CD14-positive monocyte (primary cell): ENCODE measurements around the gene SOST. TPM values are rescaled to one million over a fixed set of nuclear protein-coding genes. Genes with fewer than 3 reads are reported as not detected.

Experiments
- DNase-seq, 3 donors: peaks; one replicate each; pipeline ENCODE4 v3.0.0-alpha.2; 2011 to 2022
- H2AFZ ChIP-seq: 2 replicates; pipeline ENCODE4 v1.6.0; 2012; ENCODE audit warnings: mild to moderate bottlenecking, low read depth, low read length, inconsistent platforms; ENCODE audit not compliant: insufficient read depth, poor library complexity, severe bottlenecking
- H3K27ac ChIP-seq, 2 donors: 1 replicate in 1 of 2; 2 replicates in 1 of 2; pipeline ENCODE4 v1.5.1; 2012 to 2013; ENCODE audit warnings: low read length in 2 of 2, control low read depth in 1 of 2, inconsistent platforms in 1 of 2, low read depth in 1 of 2, mild to moderate bottlenecking in 1 of 2
- H3K27me3 ChIP-seq, 2 donors: one replicate each; pipeline versions ENCODE4 v1.6.0 to v1.6.1; 2011 to 2013; ENCODE audit warnings: low read length in 2 of 2; ENCODE audit not compliant: control insufficient read depth in 2 of 2, insufficient read depth in 2 of 2
- H3K36me3 ChIP-seq, 2 donors: replicated peaks in 1 of 2; 1 replicate in 1 of 2; 2 replicates in 1 of 2; pipeline versions ENCODE4 v1.5.1 to v1.6.1; 2012 to 2013; ENCODE audit warnings: low read length in 2 of 2, control low read depth in 1 of 2, inconsistent platforms in 1 of 2, mild to moderate bottlenecking in 1 of 2; ENCODE audit not compliant: insufficient read depth in 2 of 2, control insufficient read depth in 1 of 2
- H3K4me1 ChIP-seq, 2 donors: 1 replicate in 1 of 2; 2 replicates in 1 of 2; pipeline versions ENCODE4 v1.5.1 to v1.6.1; 2012 to 2013; ENCODE audit warnings: low read length in 2 of 2, control low read depth in 1 of 2, inconsistent platforms in 1 of 2, mild to moderate bottlenecking in 1 of 2, moderate library complexity in 1 of 2; ENCODE audit not compliant: insufficient read depth in 2 of 2, control insufficient read depth in 1 of 2
- H3K4me2 ChIP-seq: replicated peaks from 2 replicates; pipeline ENCODE3; 2012; ENCODE audit warnings: low read length, moderate library complexity, mild to moderate bottlenecking; ENCODE audit not compliant: poor library complexity, severe bottlenecking; ENCODE audit errors: extremely low read depth
- H3K4me3 ChIP-seq, 3 experiments: fragments of 200-600 bp in 1 of 3; sonication (generic) in 1 of 3; replicated peaks in 1 of 3; 1 replicate in 2 of 3; 2 replicates in 1 of 3; pipeline ENCODE4 v1.5.1; 2011 to 2013; ENCODE audit warnings: low read length in 3 of 3, mild to moderate bottlenecking in 3 of 3, control low read depth in 2 of 3, low read depth in 2 of 3, inconsistent platforms in 1 of 3, moderate library complexity in 1 of 3
- H3K79me2 ChIP-seq: 2 replicates; pipeline ENCODE4 v1.6.0; 2012; ENCODE audit warnings: mild to moderate bottlenecking, control low read depth, inconsistent platforms, low read length, moderate library complexity; ENCODE audit not compliant: insufficient read depth
- H3K9ac ChIP-seq: 2 replicates; pipeline ENCODE4 v1.6.0; 2017; ENCODE audit warnings: low read length, mild to moderate bottlenecking; ENCODE audit not compliant: insufficient read depth, poor library complexity, severe bottlenecking
- H3K9me3 ChIP-seq, 2 donors: replicated peaks in 1 of 2; 1 replicate in 1 of 2; 2 replicates in 1 of 2; pipeline versions ENCODE4 v1.5.1 to v1.6.1; 2012 to 2013; ENCODE audit warnings: low read length in 2 of 2, control low read depth in 1 of 2; ENCODE audit not compliant: control insufficient read depth in 1 of 2, insufficient read depth in 1 of 2
- H4K20me1 ChIP-seq: 2 replicates; pipeline ENCODE4 v1.6.0; 2012; ENCODE audit warnings: mild to moderate bottlenecking, low read length, control low read depth, moderate library complexity; ENCODE audit not compliant: insufficient read depth
- H3K27ac Mint-ChIP-seq, 7 donors: one replicate each; pipeline ENCODE4 v1.8.0; 2020; ENCODE audit warnings: mild to moderate bottlenecking in 7 of 7, mixed read lengths in 7 of 7, moderate library complexity in 6 of 7, inconsistent platforms in 2 of 7
- H3K27me3 Mint-ChIP-seq, 3 donors: one replicate each; pipeline ENCODE4 v1.8.0; 2021 to 2022; ENCODE audit warnings: low read depth in 3 of 3, mild to moderate bottlenecking in 3 of 3, mixed read lengths in 3 of 3, moderate library complexity in 3 of 3, inconsistent platforms in 1 of 3
- H3K36me3 Mint-ChIP-seq, 2 donors: one replicate each; pipeline ENCODE4 v1.8.0; 2020; ENCODE audit warnings: mixed read lengths in 2 of 2, inconsistent platforms in 1 of 2, mild to moderate bottlenecking in 1 of 2
- H3K4me1 Mint-ChIP-seq: one replicate; pipeline ENCODE4 v1.8.0; 2020; ENCODE audit warnings: mild to moderate bottlenecking, mixed read lengths
- H3K4me3 Mint-ChIP-seq, 2 donors: one replicate each; pipeline ENCODE4 v1.8.0; 2020; ENCODE audit warnings: mild to moderate bottlenecking in 2 of 2, mixed read lengths in 2 of 2, moderate library complexity in 1 of 2
- H3K9me3 Mint-ChIP-seq, 7 donors: one replicate each; pipeline ENCODE4 v1.8.0; 2020 to 2022; ENCODE audit warnings: mixed read lengths in 7 of 7, mild to moderate bottlenecking in 6 of 7, moderate library complexity in 6 of 7, inconsistent platforms in 2 of 7
- CTCF ChIP-seq: fragments of 200-600 bp; IDR thresholded peaks from one replicate; pipeline ENCODE4 v1.8.0; 2022; ENCODE audit warnings: antibody characterized with exemption, mild to moderate bottlenecking
- WGBS: methylation state at CpG from one replicate; pipeline ENCODE4 v1.1.5; 2013; ENCODE audit warnings: missing lambda C conversion rate; ENCODE audit not compliant: insufficient coverage; 5-methylcytosine and 5-hydroxymethylcytosine counted together
- intact Hi-C, 2 donors: fragments of 100-400 bp; cut with micrococcal nuclease; formaldehyde crosslinking; loops; one replicate each; pipeline versions ENCODE4 v1.15.0 to v1.15.1; 2023
- polyA plus RNA-seq, 3 donors: library from polyadenylated mRNA; depleted of rRNA in 1 of 3; unstranded in 2 of 3; stranded (reverse) in 1 of 3; fragments of 300-500 nt in 2 of 3; fragments of >200 nt in 1 of 3; fragmentation: Illumina TruSeq in 2 of 3; gene quantifications; 1 replicate in 2 of 3; 2 replicates in 1 of 3; pipeline ENCODE4 v1.2.3, GENCODE V29; 2012 to 2021

SOST gene
- polyA plus RNA-seq, 3 donors: not detected

DNA sequence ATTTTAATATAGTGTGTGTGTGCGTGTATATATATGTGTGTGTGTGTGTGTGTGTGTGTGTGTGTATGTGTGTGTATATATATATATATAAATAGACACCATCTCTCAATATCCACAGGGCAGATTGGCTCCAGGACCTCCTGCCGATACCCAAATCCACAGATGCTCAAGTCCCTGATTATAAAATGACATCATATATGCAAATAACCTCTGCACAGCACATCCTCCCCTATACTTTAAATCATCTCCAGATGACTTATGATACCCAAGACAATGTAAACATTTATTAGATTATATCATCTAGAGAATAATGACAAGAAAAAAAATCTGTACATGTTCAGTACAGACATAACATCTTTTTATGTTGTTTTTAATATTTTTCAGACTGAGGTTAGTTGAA is 12.4 kb upstream of the SOST start:
- Histone ChIP-seq H3K79me2 (peaks cover 34% of the 10 kb centered on the region), H3K4me3 (no peak overlapping the region), H2AFZ (no peak overlapping the region), H3K4me2 (no peak overlapping the region), H3K27me3 (no peaks in the 10 kb centered on the region), H3K4me1 (peaks cover 83 to 84% of the 10 kb centered on the region in 2 donors), H4K20me1 (peaks cover 15% of the 10 kb centered on the region), H3K9me3 (no peaks in the 10 kb centered on the region), H3K36me3 (peaks cover 31 to 51% of the 10 kb centered on the region in 2 donors), H3K9ac (no peak overlapping the region), H3K27ac (no peak overlapping the region)
- Mint-ChIP-seq H3K9me3 (peaks cover 0 to 2% (median 0%) of the 10 kb centered on the region in 7 donors), H3K4me3 (no peak overlapping the region), H3K27me3 (peaks cover 0 to 4% (median 2%) of the 10 kb centered on the region in 3 donors), H3K4me1 (peaks cover 92% of the 10 kb centered on the region), H3K27ac (no peak overlapping the region), H3K36me3 (peaks cover 55 to 77% of the 10 kb centered on the region in 2 donors)
- WGBS: no CpG with 5 or more reads among the region's 2 CpGs
- no peak for TF ChIP-seq CTCF
- intact Hi-C loops: no loop called here
- no peak for DNase-seq

DNA sequence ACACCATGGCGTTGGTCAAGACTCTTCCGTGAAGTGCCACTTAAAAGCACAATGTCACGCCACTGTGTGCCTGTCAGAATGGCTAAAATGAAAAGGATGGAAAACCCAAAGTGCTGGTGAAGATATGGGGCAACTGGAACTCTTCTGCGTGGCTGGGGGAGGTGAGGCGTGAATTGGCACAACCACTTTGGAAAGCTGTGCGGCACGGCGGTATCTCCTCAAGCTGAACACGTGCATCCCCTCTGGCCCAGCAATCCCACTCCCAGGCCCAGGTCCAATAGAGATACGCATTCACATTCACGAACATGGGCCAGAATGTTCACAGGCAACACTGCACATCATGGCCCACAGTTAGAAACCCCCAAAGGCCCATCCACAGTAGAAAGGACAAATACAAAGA is 11.3 kb upstream of the SOST start:
- no peak for DNase-seq
- 92% methylated on average over 9 of the region's 11 CpGs for WGBS
- no peaks in the 10 kb centered on the region for H3K27me3 ChIP-seq
- Mint-ChIP-seq H3K4me1 (peaks cover 89% of the 10 kb centered on the region), H3K27me3 (peaks cover 0 to 2% (median 0%) of the 10 kb centered on the region in 3 donors), H3K4me3 (no peak overlapping the region), H3K36me3 (peaks cover 52 to 68% of the 10 kb centered on the region in 2 donors), H3K9me3 (peaks cover 0 to 2% (median 0%) of the 10 kb centered on the region in 7 donors), H3K27ac (peak overlapping the region in 4 of 7 donors; percentile 45 to 90 (median 86))
- no peak overlapping the region for H3K4me2 ChIP-seq
- peaks cover 81 to 82% of the 10 kb centered on the region in 2 donors for H3K4me1 ChIP-seq
- H3K79me2 ChIP-seq: peaks cover 23% of the 10 kb centered on the region
- no peak overlapping the region for H2AFZ ChIP-seq
- TF ChIP-seq CTCF: no peak
- H4K20me1 ChIP-seq: peaks cover 18% of the 10 kb centered on the region
- no peak overlapping the region for H3K9ac ChIP-seq
- H3K9me3 ChIP-seq: no peaks in the 10 kb centered on the region
- peaks cover 31 to 44% of the 10 kb centered on the region in 2 donors for H3K36me3 ChIP-seq
- H3K27ac ChIP-seq: no peak overlapping the region
- intact Hi-C loops: loop anchor here in 1 of 2 donors (5.0 kb wide), 1 partner anchor 188 kb away; no protein-coding TSS in a partner anchor
- H3K4me3 ChIP-seq: no peak overlapping the region
